ENCODE results near the gene RD3L.
A peak's percentile ranks its signal among the peaks of the same experiment; 100 is the strongest.
"Not testable (repeated sequence)": the region's sequence is repeated elsewhere in the genome, so short reads cannot be mapped to it uniquely, and the experiment has no call there.

RD3L gene

DNA sequence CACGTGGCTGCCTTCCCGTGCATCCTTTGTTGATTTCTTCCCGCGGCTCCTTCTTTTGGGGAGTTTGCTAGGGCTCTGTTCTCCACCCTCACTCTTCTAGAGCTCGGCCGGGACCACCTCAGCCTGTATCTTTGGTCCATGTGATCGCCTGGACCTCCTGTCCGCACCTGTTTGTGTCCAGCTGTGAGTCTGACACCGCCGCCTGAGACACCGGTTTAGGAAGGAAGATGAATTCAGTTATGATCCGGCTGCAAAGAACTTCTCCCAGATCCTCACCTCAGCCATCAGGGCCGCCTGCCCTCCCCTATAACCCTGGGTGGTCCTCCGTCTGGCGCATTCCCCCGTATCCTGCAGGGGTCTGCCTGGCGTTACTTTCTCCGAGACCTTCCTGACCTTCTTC is 14.8 kb downstream of the RD3L start:
- no peak for DNase-seq

DNA sequence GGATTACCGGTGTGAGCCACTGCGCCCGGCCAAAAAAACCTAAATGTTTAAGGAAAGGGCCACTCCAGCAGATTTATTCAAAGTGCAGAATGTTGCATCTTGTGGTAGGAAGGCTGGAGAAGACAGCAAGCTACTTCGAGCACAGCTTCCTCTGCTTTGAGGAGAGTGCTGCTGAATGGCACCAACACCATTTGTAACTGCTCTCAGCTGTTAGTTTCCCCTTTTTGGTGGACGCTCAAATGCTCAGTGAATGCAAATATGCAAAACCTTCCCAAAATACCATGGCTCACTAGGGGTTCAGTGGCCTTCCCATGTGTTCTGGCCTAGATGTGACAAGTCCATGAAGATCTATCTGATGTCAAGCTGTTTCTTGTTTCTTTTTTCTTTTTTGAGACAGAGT is 17.0 kb downstream of the RD3L start:
- no peak for DNase-seq

DNA sequence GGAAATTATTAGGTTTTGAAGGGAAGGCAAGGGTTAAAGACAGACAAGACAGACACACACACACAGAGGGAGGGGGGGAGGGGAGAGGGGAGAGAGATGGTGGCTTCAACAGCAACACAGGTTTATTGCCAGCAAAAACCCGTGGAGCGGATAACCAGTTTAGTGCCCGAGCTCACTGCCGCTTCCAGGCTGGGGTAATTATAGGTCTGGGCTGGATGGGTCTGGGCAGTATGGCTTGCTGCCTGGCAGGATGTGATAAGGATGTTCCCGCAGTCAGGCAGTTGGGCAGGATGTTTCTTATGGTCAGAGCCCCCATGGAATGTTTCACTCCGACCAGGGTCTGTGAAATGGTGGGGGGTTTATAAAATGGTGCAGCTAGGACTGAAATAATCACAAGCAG is 18.5 kb downstream of the RD3L start:
- DNase-seq, result no peak

DNA sequence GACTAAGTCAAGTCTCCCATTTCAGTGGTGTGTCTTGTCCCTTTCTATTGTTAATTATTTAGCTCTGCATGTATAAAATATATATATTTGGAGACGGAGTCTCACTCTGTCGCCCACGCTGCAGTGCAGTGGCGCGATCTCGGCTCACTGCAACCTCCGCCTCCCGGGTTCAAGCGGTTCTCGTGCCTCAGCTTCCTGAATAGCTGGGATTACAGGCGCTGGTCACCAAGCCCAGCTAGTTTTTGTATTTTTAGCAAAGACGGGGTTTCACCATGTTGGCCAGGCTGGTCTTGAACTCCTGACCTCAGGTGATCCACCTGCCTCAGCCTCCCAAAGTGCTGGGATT is 20.5 kb downstream of the RD3L start:
- DNase-seq, result not testable (repeated sequence)

DNA sequence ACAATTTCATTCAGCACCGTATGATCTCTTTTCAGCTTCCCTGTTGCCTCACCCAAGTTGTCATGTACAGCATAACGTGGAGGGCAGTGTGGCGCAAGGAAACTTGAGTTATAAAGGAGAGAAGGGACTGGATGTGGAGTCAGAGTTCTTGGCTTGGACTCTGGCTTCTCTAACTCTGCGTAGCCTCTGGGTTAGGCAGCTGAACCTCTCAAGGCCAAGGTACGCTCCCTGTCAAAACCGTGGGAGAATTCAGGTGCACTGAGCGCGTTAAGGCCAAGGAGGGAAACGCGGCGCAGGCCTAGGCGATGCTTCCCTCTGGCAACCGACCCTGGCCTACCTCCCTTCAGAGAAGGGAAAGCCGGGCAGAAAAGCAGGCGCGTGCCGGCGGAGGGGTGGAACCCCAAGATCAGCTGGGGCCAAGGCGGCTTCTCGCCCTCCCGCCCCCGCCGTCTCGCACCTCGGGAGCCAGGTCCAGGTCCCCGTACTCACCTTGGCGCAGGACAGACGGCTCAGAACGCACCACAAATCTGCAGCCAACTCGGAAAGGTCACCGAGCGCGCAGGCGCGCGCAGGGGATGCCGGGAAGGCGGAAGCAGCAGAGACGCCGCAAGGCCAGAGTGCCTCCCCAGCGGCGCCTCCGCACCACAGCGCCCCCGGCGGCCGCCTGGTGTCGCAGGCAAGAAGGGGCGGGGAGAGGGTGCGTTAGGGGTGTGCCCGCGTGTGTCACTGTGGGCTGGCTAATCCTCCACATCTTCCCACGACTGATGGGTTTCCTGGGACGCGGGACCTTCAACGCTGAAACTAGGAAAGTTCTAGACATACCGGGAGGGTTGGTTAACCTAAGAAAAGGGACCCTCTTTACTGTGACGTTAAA is 21.1 kb downstream of the RD3L start:
- peak; percentile 54 for DNase-seq

DNA sequence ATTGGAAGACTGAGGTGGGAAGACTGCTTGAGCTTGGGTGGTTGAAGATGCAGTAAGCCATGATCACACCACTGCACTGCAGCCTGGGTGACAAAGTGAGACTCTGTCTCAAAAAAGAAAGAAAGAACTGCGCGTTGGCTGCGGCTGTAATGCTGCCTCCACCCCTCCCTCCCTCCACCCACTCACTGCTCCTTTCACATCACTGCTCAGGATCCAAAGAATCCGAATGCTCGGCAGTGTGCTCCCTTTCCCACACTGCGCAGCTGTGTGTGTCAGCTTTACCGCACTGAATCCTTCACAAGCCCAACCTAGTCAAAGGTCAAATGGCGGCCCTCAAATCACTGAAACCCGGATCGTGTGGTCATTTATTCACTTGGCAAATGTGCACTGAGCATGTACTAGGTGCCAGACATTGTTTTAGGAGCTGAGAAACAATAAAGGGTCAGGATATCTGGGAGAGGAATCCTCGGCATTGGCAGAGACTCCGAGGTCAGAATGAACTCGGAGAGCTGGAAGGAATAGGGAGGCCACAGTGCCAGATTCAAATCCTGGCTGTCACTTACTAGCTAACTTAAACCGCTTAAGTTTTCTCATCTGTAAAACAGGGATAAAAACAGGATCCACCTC is 25.6 kb downstream of the RD3L start:
- no peak for DNase-seq

DNA sequence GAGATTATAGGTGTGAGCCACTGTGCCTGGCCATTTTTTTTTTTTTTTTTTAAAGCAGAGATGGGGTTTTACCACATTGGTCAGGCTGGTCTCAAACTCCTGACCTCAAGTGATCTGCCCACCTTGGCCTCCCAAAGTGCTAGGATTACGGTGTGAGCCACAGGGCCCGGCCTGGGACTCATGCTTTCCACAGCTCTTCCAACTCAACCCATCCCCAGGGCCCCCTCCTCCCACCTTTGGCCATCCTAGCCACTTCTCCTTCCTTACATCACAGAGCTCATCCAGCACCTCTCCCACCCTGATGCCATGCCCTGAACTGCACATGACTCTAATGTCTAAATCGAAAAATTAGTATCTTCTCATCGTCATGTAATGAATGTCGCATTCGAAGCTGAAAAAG is 26.7 kb downstream of the RD3L start:
- no peak for DNase-seq

DNA sequence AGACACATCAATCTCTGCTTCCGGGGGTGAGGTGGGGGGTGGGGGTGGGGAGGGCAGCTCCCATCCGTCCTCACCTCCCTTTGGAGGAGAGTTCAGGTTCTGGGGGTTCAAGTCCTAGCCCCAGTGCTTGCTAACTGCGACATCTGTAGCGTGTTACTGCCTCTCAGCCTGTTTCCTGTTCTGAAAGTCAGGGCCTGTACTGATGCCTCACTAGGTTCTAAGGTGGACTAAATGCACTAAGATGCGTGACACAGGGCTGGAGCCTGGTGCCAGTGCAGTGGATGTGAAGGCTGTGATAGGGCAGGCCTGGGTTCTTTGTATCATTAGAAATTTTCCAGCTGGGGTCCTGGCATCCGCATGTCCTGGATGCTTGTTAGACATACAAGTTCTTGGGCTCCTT is 31.3 kb downstream of the RD3L start:
- no peak for DNase-seq

DNA sequence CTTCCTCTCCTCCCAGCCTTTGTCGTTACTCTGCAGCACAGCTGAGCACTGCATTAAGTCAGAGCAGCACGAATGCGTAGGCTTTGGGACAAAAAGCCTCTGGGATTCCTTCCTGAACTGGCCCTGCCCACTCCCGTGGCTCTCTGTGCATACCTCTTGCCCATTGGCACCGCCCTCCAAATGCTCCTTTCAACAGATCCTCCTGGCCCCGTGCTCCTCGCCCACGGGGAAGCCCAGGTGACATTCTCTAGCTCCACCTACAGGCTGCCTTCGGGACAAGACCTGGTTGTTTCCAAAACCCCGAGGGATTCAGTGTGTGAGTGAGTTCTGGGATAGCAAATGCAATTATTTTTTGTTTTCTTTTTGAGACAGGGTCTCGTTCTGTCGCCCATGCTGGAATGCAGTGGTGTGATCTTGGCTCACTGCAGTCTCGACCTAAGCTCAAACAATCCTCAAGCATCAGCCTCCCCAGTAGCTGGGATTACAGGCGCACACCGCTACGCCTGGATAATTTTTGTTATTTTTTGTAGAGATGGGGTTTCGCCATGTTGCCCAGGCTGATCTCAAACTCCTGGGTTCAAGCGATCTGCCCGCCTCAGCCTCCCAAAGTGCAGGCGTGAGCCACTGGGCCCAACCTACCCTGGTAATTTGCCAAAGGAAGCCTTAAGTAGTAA is 31.9 kb downstream of the RD3L start:
- DNase-seq, result no peak

DNA sequence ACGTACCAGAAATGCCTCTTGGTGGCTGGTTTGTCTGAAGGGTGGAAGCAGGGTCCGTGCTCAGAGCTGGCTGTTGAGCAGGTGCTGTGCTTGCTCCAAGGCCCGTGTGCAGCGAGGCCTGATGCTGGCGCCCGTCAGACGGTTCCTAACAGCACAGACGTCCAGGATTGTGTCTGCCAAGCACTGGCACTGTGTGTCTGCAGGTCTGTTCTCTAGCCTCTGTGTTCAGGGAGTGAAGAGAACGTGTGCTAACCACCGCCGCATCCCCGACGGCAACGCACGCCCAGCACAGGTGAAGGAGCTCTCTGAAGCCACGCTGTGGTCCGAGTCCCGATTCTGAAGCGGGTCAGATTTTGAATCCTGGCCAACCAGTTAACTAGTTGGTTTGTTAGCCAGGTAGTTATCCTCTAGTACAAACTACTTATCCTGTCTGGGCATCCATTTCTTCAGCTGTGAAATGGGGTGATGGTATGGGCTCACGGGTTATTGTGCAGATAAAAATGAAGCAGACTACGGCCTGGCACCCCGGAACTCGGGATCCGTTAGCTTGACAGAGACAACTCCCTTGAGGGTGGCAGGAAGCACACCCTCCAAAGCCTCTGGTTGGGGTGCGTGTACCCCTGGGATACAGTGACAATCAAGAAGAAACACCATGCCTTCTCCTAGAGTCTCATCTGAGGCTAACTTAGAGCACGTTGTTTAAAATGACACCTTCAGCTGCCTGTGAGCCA is 32.6 kb downstream of the RD3L start:
- no peak for DNase-seq

DNA sequence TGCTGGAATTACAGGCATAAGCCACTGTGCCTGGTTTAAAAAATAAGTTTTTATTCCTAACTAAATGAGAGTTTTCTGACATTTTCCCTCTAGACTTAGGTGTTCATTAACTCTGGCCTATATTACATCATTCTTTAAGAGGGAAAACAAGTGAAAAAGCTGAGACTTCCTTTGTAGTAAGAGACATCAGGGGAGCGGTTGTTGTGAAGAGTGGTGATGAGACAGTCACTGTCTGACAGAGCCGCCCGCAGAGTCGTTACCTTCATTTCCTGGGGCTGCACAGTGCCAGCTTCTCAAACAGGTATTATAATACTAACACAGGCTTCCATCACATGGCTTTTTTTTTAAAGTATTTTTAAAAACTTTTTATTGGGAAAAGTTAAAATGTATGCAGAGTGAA is 33.7 kb downstream of the RD3L start:
- DNase-seq, result no peak

DNA sequence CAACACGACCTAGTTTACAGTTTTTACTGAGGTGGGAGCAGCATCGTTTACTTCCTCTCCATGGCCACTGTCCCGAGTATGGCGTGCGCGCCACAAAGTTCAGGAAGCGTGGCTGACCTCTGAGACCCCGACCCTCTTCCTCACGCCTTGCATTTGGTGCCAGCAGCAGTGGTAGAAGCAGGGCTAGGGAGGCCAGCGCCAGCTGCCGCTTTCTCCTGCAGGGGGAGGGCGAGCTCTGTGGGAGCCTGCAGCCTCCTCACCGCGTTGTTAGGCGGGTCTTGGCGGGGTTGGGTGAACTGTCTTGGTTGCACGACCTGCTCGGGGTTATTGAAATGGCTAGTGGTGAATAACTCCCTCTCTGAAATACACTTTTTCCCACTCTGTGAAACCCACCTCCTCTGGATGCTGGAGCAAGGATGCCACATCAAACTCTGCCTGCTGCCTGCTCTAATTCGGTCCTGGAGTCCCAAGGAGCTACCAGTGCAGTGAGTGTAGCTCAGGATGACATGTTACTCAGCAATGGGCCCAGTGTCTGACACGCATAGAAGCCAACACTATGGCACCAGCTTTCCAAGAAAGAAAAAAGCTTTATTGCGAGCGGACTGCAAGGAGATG is 36.4 kb downstream of the RD3L start:
- DNase-seq, result no peak

DNA sequence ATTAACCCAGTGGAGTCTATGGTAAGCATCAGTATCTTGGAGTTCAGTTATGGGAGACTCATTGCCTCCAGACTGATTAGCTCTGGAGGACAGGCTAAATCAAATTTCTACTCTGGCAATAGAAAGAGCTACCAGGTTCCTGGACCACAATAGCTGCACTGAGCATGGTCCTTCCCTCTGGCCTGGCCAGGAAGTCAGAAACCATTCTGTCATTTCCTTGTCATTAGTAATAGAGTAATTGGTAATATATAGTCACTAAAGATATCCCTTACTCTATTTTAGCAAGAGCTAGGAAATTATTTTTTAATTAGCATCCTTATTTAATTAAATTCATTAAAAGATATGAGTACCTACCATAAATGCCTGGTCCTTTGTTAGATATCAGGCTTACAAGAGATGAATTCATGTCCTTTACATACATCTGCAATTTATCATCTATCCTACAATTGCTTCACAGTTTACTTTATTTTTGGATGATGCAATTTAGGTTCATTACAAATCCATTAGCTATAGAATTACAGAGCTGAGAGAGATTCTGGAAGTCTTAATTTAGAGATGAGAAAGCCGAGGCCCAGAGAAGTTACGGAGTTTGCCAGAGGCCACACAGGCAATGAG is 37.7 kb downstream of the RD3L start:
- no peak for DNase-seq

DNA sequence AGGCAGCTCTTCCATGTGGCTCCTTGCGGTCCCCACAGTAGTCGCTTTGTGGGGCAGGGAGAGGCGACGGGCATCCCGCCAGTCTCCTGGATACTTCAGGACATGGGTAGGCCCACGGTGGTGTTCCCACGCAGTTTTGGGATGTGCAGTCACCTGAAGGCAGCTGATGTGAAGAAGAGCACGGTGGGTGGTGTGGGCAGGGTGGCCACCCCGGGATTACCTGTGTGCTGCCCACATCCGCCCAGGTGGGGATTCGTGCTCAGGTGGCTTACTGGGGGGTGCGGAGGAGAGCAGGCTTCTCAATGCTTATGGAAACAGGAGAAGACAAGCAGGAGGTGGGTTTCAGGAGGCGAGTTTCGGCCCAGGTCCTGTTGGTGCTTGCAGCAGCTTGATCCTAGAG is 42.5 kb downstream of the RD3L start:
- DNase-seq, result no peak

DNA sequence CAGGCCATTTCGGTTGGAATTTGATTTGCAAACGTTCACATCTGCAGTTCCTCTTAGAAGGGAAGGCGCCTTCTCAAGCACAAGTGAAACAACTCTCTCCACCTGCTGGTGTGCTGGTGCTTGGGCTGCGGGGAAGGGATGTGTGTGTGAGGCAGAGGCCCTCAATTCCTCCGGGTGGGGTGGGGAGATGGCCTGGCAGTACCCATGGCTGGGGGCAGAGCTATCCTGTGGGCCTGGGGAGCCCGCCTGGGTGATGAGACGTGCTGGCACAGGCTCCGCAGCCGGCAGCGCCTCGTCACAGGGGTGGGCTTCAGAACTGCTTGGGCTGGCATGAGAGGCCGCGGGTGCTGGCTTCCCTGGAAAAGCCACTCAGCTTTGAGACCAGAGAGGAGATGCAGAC is 43.0 kb downstream of the RD3L start:
- DNase-seq, result no peak

DNA sequence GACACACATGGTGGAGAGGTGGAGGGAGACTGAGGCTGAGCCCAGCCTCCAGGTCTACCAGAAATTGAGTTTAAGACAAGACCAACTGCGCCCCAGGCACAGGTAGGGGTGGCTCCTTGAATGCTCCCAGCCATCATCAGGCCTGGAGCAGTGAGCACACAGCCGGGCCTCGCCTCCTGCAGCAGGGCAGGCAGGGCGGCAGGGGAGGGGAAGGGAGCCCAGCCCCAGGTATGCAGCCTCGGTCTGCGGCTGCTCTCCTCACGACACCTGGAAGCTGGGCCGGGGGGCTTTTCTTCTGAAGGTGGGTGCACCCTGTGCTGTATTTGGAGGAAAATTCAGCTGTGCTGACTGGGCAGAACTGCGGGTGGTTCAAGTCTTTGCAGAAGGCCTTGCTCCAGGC is 43.6 kb downstream of the RD3L start:
- no peak for DNase-seq

DNA sequence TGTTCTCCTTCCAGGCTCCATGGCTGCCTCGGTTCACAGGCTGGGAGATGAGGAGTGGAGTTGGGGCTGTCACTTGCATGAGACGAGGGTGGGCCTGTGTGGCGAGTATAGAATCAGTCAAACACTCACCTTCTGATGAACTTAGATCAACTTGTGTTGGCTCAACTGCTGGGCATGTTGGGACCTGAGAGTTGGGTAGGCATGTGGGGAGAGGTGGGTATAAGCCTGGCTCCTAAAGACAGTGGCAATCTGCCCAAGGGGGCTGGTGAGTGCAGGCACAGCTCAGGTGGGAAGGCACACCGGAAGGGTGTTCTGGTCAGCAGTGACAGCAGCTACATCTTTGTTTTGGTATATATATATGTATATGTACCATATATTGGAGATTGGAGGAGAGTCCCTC is 44.1 kb downstream of the RD3L start:
- no peak for DNase-seq

DNA sequence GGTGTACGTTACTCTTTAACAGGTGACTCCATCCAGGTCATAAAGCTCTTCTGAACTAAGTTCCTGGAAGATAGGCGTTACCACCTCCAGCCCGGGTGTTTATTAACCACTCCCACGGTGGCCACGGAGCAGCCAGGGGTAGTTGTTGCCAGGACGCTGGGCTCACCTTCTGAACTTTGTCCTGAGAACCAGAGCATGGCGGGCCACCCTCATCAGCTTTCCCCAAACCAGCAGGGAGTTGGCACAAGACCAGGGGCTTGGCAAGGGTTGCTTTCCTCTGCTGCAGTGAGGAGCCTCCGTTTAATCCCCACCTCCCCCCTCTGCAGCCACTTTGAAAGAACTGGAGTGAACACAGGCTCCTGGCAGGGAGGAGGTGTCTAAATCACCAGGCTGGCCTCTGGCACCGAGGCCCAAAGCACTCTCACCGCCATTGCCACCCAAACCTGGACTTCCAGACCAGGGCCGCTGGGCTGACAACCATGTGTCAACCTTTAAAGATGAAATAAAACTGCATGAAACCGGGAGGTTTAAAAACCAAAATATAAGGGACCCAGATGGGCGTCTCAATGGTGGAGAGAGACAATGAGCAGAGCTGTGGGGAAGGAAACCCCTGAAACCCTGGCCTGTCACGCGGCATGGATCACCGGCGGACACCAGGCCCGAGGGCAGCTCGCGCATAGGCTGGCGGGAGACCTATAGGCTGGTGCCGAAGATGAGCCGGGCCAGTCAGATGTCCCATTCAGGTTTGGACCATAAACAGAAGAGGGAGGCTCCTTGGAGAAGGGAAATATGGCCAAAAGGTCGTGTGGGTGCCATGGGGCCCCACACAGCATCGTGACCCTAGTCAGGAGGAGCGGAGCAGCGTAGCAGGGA is 45.0 kb downstream of the RD3L start:
- no peak for DNase-seq

DNA sequence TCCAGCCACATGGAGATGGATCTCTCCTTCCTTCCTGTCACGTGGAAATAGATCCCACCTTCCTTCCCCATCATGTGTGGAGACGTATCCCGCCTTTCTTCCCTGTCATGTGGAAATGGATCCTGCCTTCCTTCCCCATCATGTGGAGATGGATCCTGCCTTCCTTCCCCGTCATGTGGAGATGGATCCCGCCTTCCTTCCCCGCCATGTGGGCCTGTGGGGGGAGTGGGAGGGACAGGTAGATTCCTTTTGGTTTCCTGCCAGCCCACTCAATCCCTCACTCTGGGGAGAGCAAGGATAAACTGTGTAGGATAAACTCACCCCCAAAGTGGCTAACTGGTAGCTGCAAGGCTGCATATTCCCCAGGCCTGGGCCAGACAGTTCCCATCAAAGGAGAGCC is 45.8 kb downstream of the RD3L start:
- DNase-seq, result no peak

DNA sequence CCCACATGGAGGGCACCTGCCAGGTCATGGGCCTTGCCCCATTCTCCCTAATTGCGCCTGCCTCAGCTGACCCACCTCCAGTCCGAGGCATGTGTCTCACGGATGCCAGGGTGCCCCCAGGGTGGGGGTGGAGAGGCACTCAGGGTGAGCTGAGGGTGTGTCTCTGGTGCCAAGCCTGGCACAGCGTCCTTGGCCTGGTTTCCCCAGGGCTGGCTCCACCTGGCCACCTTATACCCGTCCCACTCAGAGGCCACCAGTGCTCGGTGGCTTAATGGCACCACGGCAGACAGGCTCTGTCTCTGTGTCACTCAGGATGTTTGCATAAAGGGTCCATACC is 47.6 kb downstream of the RD3L start:
- no peak for DNase-seq

DNA sequence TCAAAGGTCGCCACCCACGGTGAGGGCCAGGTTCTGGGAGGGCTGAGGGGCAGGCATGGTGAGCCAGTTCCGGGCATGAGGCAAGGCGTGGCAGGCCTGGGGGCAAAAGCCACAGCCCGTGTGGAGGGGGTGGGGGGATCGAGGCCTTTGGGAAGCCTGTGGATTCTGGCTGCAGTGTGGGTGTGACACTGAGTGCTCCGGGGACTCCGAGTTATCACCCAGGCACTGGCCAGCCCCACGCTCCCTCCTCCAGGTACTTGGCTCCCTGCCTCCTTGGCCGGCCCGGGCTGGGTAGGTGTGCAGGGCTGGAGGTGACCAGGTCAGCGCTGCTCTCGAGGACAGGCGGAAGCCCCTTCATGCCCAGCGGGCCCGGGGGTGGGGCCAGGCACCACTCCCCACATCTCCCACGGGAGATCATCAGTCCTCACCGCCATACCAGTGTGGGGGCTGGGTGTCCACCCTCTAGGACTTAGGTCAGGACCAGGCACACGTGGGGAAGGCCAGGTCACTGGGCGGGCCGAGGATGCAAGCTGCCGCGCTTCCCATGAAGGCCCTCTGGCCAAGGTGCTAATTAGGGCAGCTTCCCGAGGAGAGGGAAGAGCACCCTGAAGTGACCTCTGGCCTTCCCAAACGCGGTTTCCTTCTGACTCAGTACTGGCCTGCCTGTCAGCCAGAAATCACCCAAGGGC is 48.2 kb downstream of the RD3L start:
- DNase-seq, result no peak
